Heart left ventricle (tissue), 16 donors: ENCODE results near the gene KATNB1. TPM values are rescaled to one million over a fixed set of nuclear protein-coding genes. Genes with fewer than 3 reads are reported as not detected.
A peak's percentile ranks its signal among the peaks of the same experiment; 100 is the strongest.

Source experiments
- ATAC-seq, 4 donors: fragments of 200-7000 bp; cut with Tn5 transposase; one replicate each; pipeline ENCODE4 v1.9.1; 2020 to 2022; ENCODE audit warnings: moderate library complexity in 4 of 4, mild to moderate bottlenecking in 3 of 4, moderate number of reproducible peaks in 1 of 4
- DNase-seq, 5 donors: peaks; one replicate each; pipeline ENCODE4 v3.0.0-alpha.2; 2020
- H3K27ac ChIP-seq, 12 donors: fragments of 200-600 bp; sonication (generic) in 4 of 12; one replicate each; pipeline versions ENCODE4 v1.5.0 to v1.8.0; 2016 to 2022; ENCODE audit warnings: mild to moderate bottlenecking in 2 of 12
- H3K27me3 ChIP-seq, 9 donors: fragments of 200-600 bp; sonication (generic) in 2 of 9; one replicate each; pipeline versions ENCODE4 v1.5.1 to v1.8.0; 2016 to 2022; ENCODE audit warnings: mild to moderate bottlenecking in 3 of 9
- H3K36me3 ChIP-seq, 9 donors: fragments of 200-600 bp; sonication (generic) in 2 of 9; one replicate each; pipeline versions ENCODE4 v1.5.0 to v1.8.0; 2018 to 2022; ENCODE audit warnings: mild to moderate bottlenecking in 2 of 9
- H3K4me1 ChIP-seq, 12 donors: fragments of 200-600 bp; sonication (generic) in 4 of 12; one replicate each; pipeline versions ENCODE4 v1.5.0 to v1.8.0; 2016 to 2022; ENCODE audit warnings: mild to moderate bottlenecking in 3 of 12
- H3K4me3 ChIP-seq, 12 donors: fragments of 200-600 bp; sonication (generic) in 4 of 12; one replicate each; pipeline versions ENCODE4 v1.5.0 to v1.8.0; 2017 to 2022; ENCODE audit warnings: mild to moderate bottlenecking in 9 of 12, moderate library complexity in 4 of 12
- H3K9me3 ChIP-seq, 12 donors: fragments of 200-600 bp; sonication (generic) in 4 of 12; one replicate each; pipeline versions ENCODE4 v1.5.0 to v1.8.0; 2016 to 2022; ENCODE audit warnings: mild to moderate bottlenecking in 1 of 12
- POLR2A ChIP-seq, 2 donors: fragments of 450-650 bp; IDR thresholded peaks; one replicate each; pipeline ENCODE4 v1.6.1; 2017; ENCODE audit warnings: antibody characterized with exemption in 2 of 2, mild to moderate bottlenecking in 2 of 2, moderate library complexity in 2 of 2
- WGBS, 4 donors: extraction: QIAGEN DNeasy Blood & Tissue Kit in 2 of 4; methylation state at CpG; one replicate each; pipeline versions ENCODE4 v1.1.5 to v1.1.7; 2013 to 2018; 5-methylcytosine and 5-hydroxymethylcytosine counted together
- intact Hi-C, 10 donors: fragments of 100-400 bp; cut with DNase I; formaldehyde crosslinking; loops; one replicate each; pipeline versions ENCODE4 v1.11.1 to v1.14.2; 2022
- polyA plus RNA-seq, 2 donors: library from polyadenylated mRNA; stranded (reverse); fragments of 200-250 nt; gene quantifications; one replicate each; pipeline ENCODE4 v1.2.3, GENCODE V29; 2013
- total RNA-seq, 9 donors: library from RNA; depleted of rRNA in 2 of 9; stranded (reverse); fragments of >200 nt in 2 of 9; fragmentation: NEBNext Ultra II Directional in 3 of 9; extraction: Animal tissue kit (Norgen Biotek cat#: 25700) in 3 of 9; gene quantifications; one replicate each; pipeline versions ENCODE4 v1.1.0 to v1.2.4, GENCODE V29; 2016 to 2023
- TF ChIP-seq, protein P1 (sequence below), 12 donors: fragments of 200-600 bp; sonication (generic) in 4 of 12; IDR thresholded peaks; one replicate each; pipeline versions ENCODE4 v1.5.0 to v1.8.0; 2018 to 2022; ENCODE audit warnings: antibody characterized with exemption in 12 of 12, mild to moderate bottlenecking in 5 of 12
- donor health status: ischemic (EF 13 %, LVEDD 7.1; RV severe dilation, severe dysfunction).
- donor health status: healthy with polysubstance abuse.
- donor health status: DM: no; HTN: yes; CAD: no.
- donor health status: DM: no; HTN: no; CAD: no.
- donor health status: ischemic (EF 25% LVEDD 6.9; RV normal size, moderate dysfunction).
- donor health status: ischemic (EF 25% LVEDD 5.7; RV mildly dilated, moderate dysfunction).
- donor health status: healthy.
- donor health status: DM: yes; HTN: yes; CAD: no.
- donor health status: ischemic (EF 35%, LVEDD 5.7; RV mildly dilated, moderate dysfunction).
- donor health status: nonischemic (EF 11% LVEDD 7.7; RV severe dilation, severe dysfunction).
- donor health status: DM: yes; HTN: yes; CAD: no.
- donor health status: PGD.
- donor health status: ischemic (EF 29% LVEDD 5.4; RV normal size, mild dysfunction).
- donor health status: nonischemic (EF 23%, LVEDD 6.1; RV moderate dilation, normal function).

The KATNB1 gene
- total and polyA plus RNA-seq, 11 donors, result 8.0 to 20.5 (median 15.3) TPM

- DNase-seq (no peak), ATAC-seq (no peak)
- intact Hi-C loops, result no loop called here
- Histone ChIP-seq H3K36me3 (no peaks in the 10 kb centered on the region), H3K27ac (no peak overlapping the region), H3K4me3 (no peak overlapping the region), H3K9me3 (no peaks in the 10 kb centered on the region), H3K27me3 (peaks cover 0 to 10% (median 0%) of the 10 kb centered on the region in 9 donors), H3K4me1 (peaks cover 0 to 16% (median 0%) of the 10 kb centered on the region in 12 donors)
- WGBS, 4 donors, result 78 to 90% (median 82%) methylated on average over 3 to 4 of the region's 4 CpGs
- TF ChIP-seq, protein P1, sequence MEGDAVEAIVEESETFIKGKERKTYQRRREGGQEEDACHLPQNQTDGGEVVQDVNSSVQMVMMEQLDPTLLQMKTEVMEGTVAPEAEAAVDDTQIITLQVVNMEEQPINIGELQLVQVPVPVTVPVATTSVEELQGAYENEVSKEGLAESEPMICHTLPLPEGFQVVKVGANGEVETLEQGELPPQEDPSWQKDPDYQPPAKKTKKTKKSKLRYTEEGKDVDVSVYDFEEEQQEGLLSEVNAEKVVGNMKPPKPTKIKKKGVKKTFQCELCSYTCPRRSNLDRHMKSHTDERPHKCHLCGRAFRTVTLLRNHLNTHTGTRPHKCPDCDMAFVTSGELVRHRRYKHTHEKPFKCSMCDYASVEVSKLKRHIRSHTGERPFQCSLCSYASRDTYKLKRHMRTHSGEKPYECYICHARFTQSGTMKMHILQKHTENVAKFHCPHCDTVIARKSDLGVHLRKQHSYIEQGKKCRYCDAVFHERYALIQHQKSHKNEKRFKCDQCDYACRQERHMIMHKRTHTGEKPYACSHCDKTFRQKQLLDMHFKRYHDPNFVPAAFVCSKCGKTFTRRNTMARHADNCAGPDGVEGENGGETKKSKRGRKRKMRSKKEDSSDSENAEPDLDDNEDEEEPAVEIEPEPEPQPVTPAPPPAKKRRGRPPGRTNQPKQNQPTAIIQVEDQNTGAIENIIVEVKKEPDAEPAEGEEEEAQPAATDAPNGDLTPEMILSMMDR (IDR thresholded peaks at IDR 0.05), result no peak
- no peak for TF ChIP-seq POLR2A (IDR thresholded peaks at IDR 0.05)
Observed at GRCh38 chr16:57688487-57688986, 47.0 kb upstream of the KATNB1 start.

DNA sequence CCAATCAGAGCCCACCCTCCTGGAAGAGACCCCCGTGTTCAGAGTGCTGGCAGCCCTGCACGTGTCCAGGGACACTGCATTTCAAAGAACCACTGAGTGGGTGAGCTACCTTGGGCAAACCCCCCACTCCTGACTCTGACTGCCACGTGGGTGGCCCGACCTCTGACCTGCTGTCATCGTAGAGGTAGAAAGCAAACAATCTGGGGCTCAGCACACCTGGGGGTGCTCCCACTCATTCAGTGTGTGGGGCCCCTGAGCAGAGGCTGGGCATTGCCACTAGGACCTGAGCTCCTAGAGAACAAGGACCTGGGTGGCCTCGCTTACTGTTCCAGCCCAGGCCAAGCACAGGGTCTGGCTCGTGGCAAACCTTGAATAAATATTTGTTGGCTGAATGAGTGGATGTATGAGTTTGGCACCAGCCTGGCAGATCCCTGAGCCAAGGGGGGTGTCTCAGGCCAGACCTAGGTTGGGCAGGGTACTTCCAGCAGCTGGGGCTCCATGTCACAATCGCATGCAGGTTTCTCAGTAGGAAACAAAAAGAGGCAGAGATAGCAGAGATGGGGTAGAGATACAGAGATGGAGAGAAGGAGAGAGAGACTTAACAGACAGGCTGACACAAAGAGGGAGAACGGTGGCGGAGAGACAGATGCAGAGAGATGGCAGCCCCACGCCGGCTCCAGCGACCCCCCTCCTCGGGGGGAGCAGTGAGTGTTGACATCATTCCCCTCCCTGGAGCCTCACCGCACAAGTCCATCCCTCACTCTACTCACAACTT is 46.4 kb upstream of the KATNB1 start:
- 34 to 51% (median 40%) methylated on average over 15 of the region's 15 CpGs for WGBS, 4 donors
- H3K27ac ChIP-seq, result peak overlapping the region in 3 of 12 donors; percentile 39 to 53 (median 46)
- no peak for ATAC-seq
- H3K4me1 ChIP-seq, result peaks cover 0 to 16% (median 0%) of the 10 kb centered on the region in 12 donors
- no peaks in the 10 kb centered on the region for H3K9me3 ChIP-seq
- TF ChIP-seq, protein P1 (IDR thresholded peaks at IDR 0.05), result no peak
- no peak for TF ChIP-seq POLR2A (IDR thresholded peaks at IDR 0.05)
- intact Hi-C loops, result no loop called here
- H3K27me3 ChIP-seq, result peaks cover 0 to 10% (median 0%) of the 10 kb centered on the region in 9 donors
- DNase-seq, result no peak
- no peaks in the 10 kb centered on the region for H3K36me3 ChIP-seq
- H3K4me3 ChIP-seq, result no peak overlapping the region

DNA sequence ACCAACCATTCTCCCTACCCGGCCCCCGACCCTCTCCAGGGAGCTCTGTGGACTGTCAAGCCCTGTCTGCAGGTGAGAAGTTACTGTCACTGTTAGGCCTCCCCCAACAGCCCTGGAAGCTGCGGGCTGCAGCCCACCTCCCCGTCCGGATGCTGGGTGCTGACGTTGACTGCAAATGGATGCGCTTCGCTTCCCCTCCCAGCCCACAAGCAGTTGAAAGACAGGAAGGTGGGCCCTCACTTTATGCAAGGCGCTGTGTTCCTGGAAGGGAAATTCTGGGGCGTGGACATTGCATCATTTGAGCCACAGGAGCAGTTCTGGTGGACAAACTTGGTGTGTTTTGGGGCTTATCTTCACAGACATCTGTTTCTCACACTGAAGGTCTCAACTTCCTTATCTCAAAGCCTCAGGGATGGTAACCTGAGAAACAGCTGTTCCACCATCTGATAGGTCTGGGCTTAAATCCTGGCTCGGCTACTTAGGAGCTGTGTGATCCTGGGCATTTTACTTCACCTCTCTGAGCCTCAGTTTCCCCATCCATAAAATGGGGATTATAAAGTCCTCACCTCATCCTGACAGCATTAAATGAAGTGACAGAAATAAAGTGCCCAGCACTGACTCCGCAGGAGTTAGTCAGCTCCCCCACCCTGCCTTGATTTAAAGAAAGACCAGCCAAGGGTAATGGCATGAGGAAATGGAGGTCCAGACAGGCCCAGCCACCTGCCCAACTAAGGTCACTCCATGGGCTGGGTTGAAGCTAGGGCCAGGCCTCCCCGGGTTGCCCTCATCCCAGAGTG is 45.6 kb upstream of the KATNB1 start:
- Histone ChIP-seq H3K4me1 (peaks cover 0 to 16% (median 0%) of the 10 kb centered on the region in 12 donors), H3K4me3 (no peak overlapping the region), H3K27ac (peak overlapping the region in 4 of 12 donors; percentile 39 to 53 (median 44)), H3K36me3 (no peaks in the 10 kb centered on the region), H3K9me3 (no peaks in the 10 kb centered on the region), H3K27me3 (peaks cover 0 to 10% (median 0%) of the 10 kb centered on the region in 9 donors)
- TF ChIP-seq, protein P1 (IDR thresholded peaks at IDR 0.05), result no peak
- TF ChIP-seq POLR2A (IDR thresholded peaks at IDR 0.05), result no peak
- WGBS, 4 donors, result 30 to 60% (median 38%) methylated on average over 13 of the region's 13 CpGs
- ATAC-seq (peak in 3 of 4 donors; percentile 33 to 92 (median 45)), DNase-seq (peak in 1 of 5 donors; percentile 45)
- intact Hi-C loops, result no loop called here
